GM12878 (cell line): ENCODE data around the gene PUDP. TPM values are rescaled to one million over a fixed set of nuclear protein-coding genes. Genes with fewer than 3 reads are reported as not detected.

Experiments
- ATAC-seq: fragments of 200-7000 bp; cut with Tn5 transposase; 3 replicates; pipeline ENCODE4 v1.9.1; 2020; ENCODE audit warnings: mild to moderate bottlenecking, moderate library complexity
- BruUV-seq: library from RNA; stranded (reverse); fragments of 400-500 nt; replicated peaks from 2 replicates; lab custom pipeline; 2021; lab: Mats Ljungman, UMichigan
- CTCF ChIA-PET: fragments of 300-600 bp; sonication (Branson Sonifier 250); formaldehyde crosslinking; extraction: SDS; loops from one replicate; lab custom pipeline; 2021; ENCODE audit warnings: inconsistent platforms; lab: Yijun Ruan, JAX
- POLR2A ChIA-PET: fragments of 350-600 bp; formaldehyde crosslinking; extraction: SDS; loops from one replicate; lab custom pipeline; 2021; ENCODE audit warnings: inconsistent platforms; lab: Charles Lee
- RAD21 ChIA-PET: fragments of 300-600 bp; sonication (Branson Sonifier 250); formaldehyde crosslinking; loops from one replicate; lab custom pipeline; 2023; ENCODE audit warnings: antibody characterized with exemption; ENCODE audit not compliant: unreplicated experiment; lab: Charles Lee
- SMC1A ChIA-PET: fragments of 300-600 bp; sonication (Branson Sonifier 250); formaldehyde crosslinking; loops from one replicate; lab custom pipeline; 2023; ENCODE audit not compliant: unreplicated experiment, uncharacterized antibody; lab: Charles Lee
- DNase-seq: peaks from one replicate; pipeline ENCODE4 v3.0.0-alpha.2; 2011; ENCODE audit warnings: low read depth, low spot score
- FAIRE-seq: peaks from 3 replicates; lab custom pipeline; 2011; peaks lifted over from hg19 to GRCh38; lab: Jason Lieb, UNC
- H2AFZ ChIP-seq: 2 replicates; pipeline ENCODE4 v1.6.0; 2011; ENCODE audit warnings: low read depth, low read length, control low read depth; ENCODE audit not compliant: control insufficient read depth
- H3K27ac ChIP-seq: 2 replicates; pipeline ENCODE4 v1.5.1; 2011; ENCODE audit warnings: control low read depth; ENCODE audit not compliant: control insufficient read depth, insufficient read depth
- H3K27me3 ChIP-seq, 2 experiments: replicated peaks in 1 of 2; 2 replicates each; pipeline versions ENCODE4 v1.6.0 to v1.6.1; 2011; ENCODE audit warnings: low read length in 1 of 2; ENCODE audit not compliant: control insufficient read depth in 2 of 2, insufficient read depth in 2 of 2
- H3K36me3 ChIP-seq, 2 experiments: 2 replicates each; pipeline ENCODE4 v1.5.1; 2011; ENCODE audit warnings: low read length in 1 of 2; ENCODE audit not compliant: control insufficient read depth in 2 of 2, insufficient read depth in 2 of 2
- H3K4me1 ChIP-seq: 2 replicates; pipeline ENCODE4 v1.6.1; 2011; ENCODE audit warnings: mild to moderate bottlenecking, low read length, moderate library complexity, mixed read lengths; ENCODE audit not compliant: control insufficient read depth, insufficient read depth
- H3K4me2 ChIP-seq: 2 replicates; pipeline ENCODE4 v1.6.0; 2011; ENCODE audit warnings: control low read depth; ENCODE audit not compliant: control insufficient read depth, insufficient read depth
- H3K4me3 ChIP-seq: fragments of 200-600 bp; sonication (generic); 2 replicates; pipeline ENCODE4 v1.5.1; 2016
- H3K79me2 ChIP-seq: 2 replicates; pipeline ENCODE4 v1.6.0; 2011; ENCODE audit warnings: low read length; ENCODE audit not compliant: control insufficient read depth, insufficient read depth
- H3K9ac ChIP-seq: 2 replicates; pipeline ENCODE4 v1.8.0; 2011; ENCODE audit warnings: low read length, control low read depth, mixed read lengths; ENCODE audit not compliant: control insufficient read depth, insufficient read depth
- H3K9me3 ChIP-seq: replicated peaks from 3 replicates; pipeline ENCODE4 v1.5.1; 2011; ENCODE audit warnings: mild to moderate bottlenecking, low read length; ENCODE audit not compliant: control insufficient read depth, insufficient read depth
- H4K20me1 ChIP-seq: 2 replicates; pipeline ENCODE4 v1.6.0; 2011; ENCODE audit not compliant: control insufficient read depth, insufficient read depth
- DPF2 ChIP-seq: fragments of 450-650 bp; IDR thresholded peaks from 2 replicates; pipeline ENCODE4 v1.6.1; 2017; ENCODE audit warnings: mild to moderate bottlenecking
- HSF1 ChIP-seq: fragments of 150-350 bp; IDR thresholded peaks from 2 replicates; pipeline ENCODE4 v1.6.1; 2014; ENCODE audit warnings: mild to moderate bottlenecking, low read depth, low read length
- IKZF1 ChIP-seq: fragments of 450-650 bp; conservative IDR thresholded peaks from 2 replicates; pipeline ENCODE4 v1.6.1; 2017; ENCODE audit warnings: antibody characterized with exemption, mild to moderate bottlenecking
- IKZF2 ChIP-seq, 2 experiments: fragments of 450-650 bp; IDR thresholded peaks; 2 replicates each; pipeline ENCODE4 v1.6.1; 2017; ENCODE audit warnings: mild to moderate bottlenecking in 2 of 2, moderate library complexity in 2 of 2
- JUNB ChIP-seq: IDR thresholded peaks from 2 replicates; pipeline ENCODE4 v1.6.1; 2016; ENCODE audit warnings: antibody characterized with exemption, mild to moderate bottlenecking
- NR2F1 ChIP-seq: fragments of 450-650 bp; conservative IDR thresholded peaks from 2 replicates; pipeline ENCODE4 v1.6.1; 2017; ENCODE audit warnings: mild to moderate bottlenecking
- NRF1 ChIP-seq: conservative IDR thresholded peaks from 2 replicates; pipeline ENCODE4 v1.6.1; 2011; ENCODE audit warnings: mild to moderate bottlenecking, low read depth, low read length, improper control_type of control experiment
- SMC3 ChIP-seq: IDR thresholded peaks from 2 replicates; pipeline ENCODE4 v1.6.1; 2011; ENCODE audit warnings: low read length, improper control_type of control experiment, borderline replicate concordance
- ZNF207 ChIP-seq: fragments of 450-650 bp; IDR thresholded peaks from 2 replicates; pipeline ENCODE4 v1.6.1; 2014; ENCODE audit warnings: antibody characterized with exemption, mild to moderate bottlenecking, borderline replicate concordance
- ZNF384 ChIP-seq: IDR thresholded peaks from 2 replicates; pipeline ENCODE4 v1.6.1; 2012; ENCODE audit warnings: low read depth, mild to moderate bottlenecking, low read length, improper control_type of control experiment, borderline replicate concordance
- ZZZ3 ChIP-seq: IDR thresholded peaks from 2 replicates; pipeline ENCODE4 v1.6.1; 2011; ENCODE audit warnings: low read depth; ENCODE audit not compliant: control insufficient read depth, insufficient read length
- WGBS: methylation state at CpG from one replicate; pipeline ENCODE4 v1.1.6; 2016; ENCODE audit warnings: low lambda C conversion rate; ENCODE audit not compliant: insufficient replicate concordance, insufficient coverage; ENCODE audit errors: missing lambda C conversion rate; 5-methylcytosine and 5-hydroxymethylcytosine counted together
- in situ Hi-C: fragments of 300-500 bp; cut with MboI; formaldehyde crosslinking; loops from 9 replicates; pipeline ENCODE4 v1.14.3; 2018; ENCODE audit warnings: mixed read lengths
- intact Hi-C: fragments of 100-400 bp; cut with micrococcal nuclease; formaldehyde crosslinking; loops from one replicate; pipeline ENCODE4 v1.14.2; 2022; ENCODE audit not compliant: unreplicated experiment
- polyA plus RNA-seq, 11 experiments: library from polyadenylated mRNA; depleted of rRNA in 4 of 11; unstranded in 6 of 11; stranded (reverse) in 5 of 11; fragments of >200 nt; fragmentation: Nextera tagmentation in 4 of 11; fragmentation: Illumina TruSeq in 1 of 11; extraction: Ambion mirVana in 4 of 11; extraction: Trizol in 1 of 11; gene quantifications; 1 replicate in 1 of 11; 2 replicates in 10 of 11; pipeline versions ENCODE4 v1.2.1 to v1.2.3, GENCODE V29; 2011 to 2016; ENCODE audit warnings: inconsistent platforms in 2 of 11, missing spikeins in 2 of 11, low read depth in 1 of 11
- total RNA-seq, 4 experiments: library from RNA; depleted of rRNA in 3 of 4; stranded (reverse); fragments of >200 nt in 3 of 4; fragmentation: Illumina TruSeq in 1 of 4; extraction: Trizol in 1 of 4; gene quantifications; 2 replicates each; pipeline versions ENCODE4 v1.2.1 to v1.2.3, GENCODE V29; 2013 to 2021

The PUDP gene
- total and polyA plus RNA-seq, 10 of the 15 experiments (the other 5 are each of a cell fraction or from before 2014, with no cell fraction given) = 30.8 to 83.5 (median 61.7) TPM

- TF ChIP-seq HSF1 = no peak
- no peak for TF ChIP-seq ZZZ3
- no peak for TF ChIP-seq NRF1
- TF ChIP-seq SMC3 = no peak
- 0 out of 2 replicates have a peak, but pooled peaks have one; percentile 16 for TF ChIP-seq NR2F1
- TF ChIP-seq IKZF2 (IDR thresholded peaks at IDR 0.05) = peak in 1 of 2 experiments; percentile 40; a peak in 3 of 4 replicates
- TF ChIP-seq IKZF1 = peak; percentile 55
- peak; percentile 54 for TF ChIP-seq JUNB
- no peak for TF ChIP-seq ZNF207
Measured at GRCh38 chrX:7146020-7146702, 1.8 kb downstream of the PUDP start (continued).

DNA sequence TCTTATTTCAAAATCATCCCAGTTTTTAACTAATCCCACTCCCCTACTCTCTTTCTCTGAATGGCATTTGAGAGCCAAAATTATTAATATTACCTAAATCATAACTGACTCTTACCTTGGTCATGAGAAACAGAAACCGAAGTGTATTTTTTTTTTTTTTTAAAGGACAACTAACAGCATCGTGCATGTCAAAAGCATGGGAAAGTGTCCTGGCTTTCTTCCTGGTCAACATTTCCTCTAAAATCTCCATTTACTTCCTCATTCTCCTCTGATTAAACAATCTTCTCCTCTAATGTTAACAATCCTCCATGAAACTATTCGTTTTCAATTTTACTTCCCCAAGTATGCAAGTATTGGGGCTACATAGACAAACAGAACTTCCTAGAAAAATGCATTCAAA lies 2.5 kb downstream of the PUDP start:
- DNase-seq = no peak
- peaks cover 15% of the 10 kb centered on the region for H3K4me1 ChIP-seq
- H3K36me3 ChIP-seq = no peaks in the 10 kb centered on the region; a peak in 1 of 4 replicates
- peak overlapping the region; percentile 98; the same call in 1 of the 2 replicates for H3K4me3 ChIP-seq
- POLR2A ChIA-PET = interaction anchor here (1.8 to 4.7 kb wide), 4 partner anchors 11 to 32 kb away, joined by 8 to 117 read pairs (median 14); no protein-coding TSS in a partner anchor
- no peak for FAIRE-seq
- no peak overlapping the region for H3K27ac ChIP-seq
- TF ChIP-seq DPF2 = no peak
- TF ChIP-seq ZNF384 = peak; percentile 59
- TF ChIP-seq, all 136 proteins: peak for 1
- Histone ChIP-seq H3K9ac (no peak overlapping the region), H3K4me2 (0 out of 2 replicates have a peak overlapping the region, but pooled peaks have one; percentile 9), H4K20me1 (no peaks in the 10 kb centered on the region), H3K27me3 (no peaks in the 10 kb centered on the region), H3K9me3 (no peaks in the 10 kb centered on the region), H3K79me2 (peaks cover 49% of the 10 kb centered on the region), H2AFZ (no peak overlapping the region)
- in situ Hi-C loops (no loop called here), intact Hi-C loops (loop anchor here (5.0 kb wide), 1 partner anchor 782 kb away; the partner anchor contains the start of gene PNPLA4)
- BruUV-seq = no TSS peak
- no peak for ATAC-seq
- CTCF ChIA-PET = interaction anchor here (1.0 to 3.6 kb wide), 10 partner anchors 10 to 56 kb away, joined by 3 to 24 read pairs (median 6); no protein-coding TSS in a partner anchor
- SMC1A ChIA-PET = interaction anchor here (0.6 to 5.5 kb wide), 12 partner anchors 11 to 86 kb away, joined by 3 to 56 read pairs (median 8); no protein-coding TSS in a partner anchor
- RAD21 ChIA-PET = interaction anchor here (1.2 to 5.8 kb wide), 8 partner anchors 10 to 117 kb away, joined by 3 to 127 read pairs (median 8); no protein-coding TSS in a partner anchor
- WGBS = 79% methylated on average over 3 of the region's 3 CpGs
